HCT116 (cell line): Measurements from ENCODE around the gene GPR157. TPM values are rescaled to one million over a fixed set of nuclear protein-coding genes. Genes with fewer than 3 reads are reported as not detected.
"Not testable (repeated sequence)": the region's sequence is repeated elsewhere in the genome, so short reads cannot be mapped to it uniquely, and the experiment has no call there.

Source experiments
- ATAC-seq: fragments of 200-7000 bp; cut with Tn5 transposase; 2 replicates; pipeline ENCODE4 v1.9.1; 2020; ENCODE audit warnings: mild to moderate bottlenecking, moderate library complexity
- BruUV-seq: library from RNA; stranded (reverse); fragments of 400-500 nt; replicated peaks from 2 replicates; lab custom pipeline; 2021; lab: Mats Ljungman, UMichigan
- CTCF ChIA-PET: fragments of 300-600 bp; sonication (Branson Sonifier 250); formaldehyde crosslinking; loops from one replicate; lab custom pipeline; 2021; ENCODE audit warnings: antibody characterized with exemption; lab: Charles Lee
- POLR2A ChIA-PET: fragments of 300-600, 350-600 bp; sonication (Branson Sonifier 250); formaldehyde crosslinking; loops from one replicate; lab custom pipeline; 2021; ENCODE audit warnings: antibody characterized with exemption; lab: Charles Lee
- RAD21 ChIA-PET, 2 experiments: fragments of 300-600 bp; sonication (Branson Sonifier 250); formaldehyde crosslinking; loops; one replicate each; lab custom pipeline; 2023; ENCODE audit warnings: low total read pairs in 2 of 2; ENCODE audit not compliant: uncharacterized antibody in 2 of 2, unreplicated experiment in 2 of 2, low non-redundant PET in 1 of 2; lab: Charles Lee
- DNase-seq: peaks from one replicate; pipeline ENCODE4 v3.0.0-alpha.2; 2010; ENCODE audit warnings: low read depth, low spot score
- H2AFZ ChIP-seq: fragments of 200-600 bp; shearing (Covaris generic), sonication (generic); 2 replicates; pipeline ENCODE4 v1.6.1; 2017; ENCODE audit warnings: low read depth, mixed run types, mixed read lengths, antibody characterized with exemption, low read length; ENCODE audit not compliant: poor library complexity, severe bottlenecking
- H3K27ac ChIP-seq: 2 replicates; pipeline ENCODE4 v1.5.1; 2012; ENCODE audit warnings: low read depth, low read length
- H3K27me3 ChIP-seq: fragments of 200-600 bp; sonication (generic); 2 replicates; pipeline ENCODE4 v1.6.1; 2016; ENCODE audit warnings: mixed run types, low read length, mixed read lengths; ENCODE audit not compliant: insufficient read depth
- H3K36me3 ChIP-seq, 2 experiments: fragments of 200-500 bp in 1 of 2; fragments of 200-600 bp in 1 of 2; sonication (Bioruptor generic) in 1 of 2; sonication (generic) in 1 of 2; 2 replicates each; pipeline versions ENCODE4 v1.5.1 to v1.6.1; 2014 to 2016; ENCODE audit warnings: low read length in 2 of 2, inconsistent platforms in 1 of 2, mixed read lengths in 1 of 2, mixed run types in 1 of 2; ENCODE audit not compliant: insufficient read depth in 2 of 2, control insufficient read depth in 1 of 2
- H3K4me1 ChIP-seq, 2 experiments: fragments of 200-600 bp in 1 of 2; sonication (generic) in 1 of 2; 2 replicates each; pipeline versions ENCODE4 v1.5.1 to v1.6.1; 2012 to 2017; ENCODE audit warnings: low read length in 2 of 2, inconsistent platforms in 1 of 2, mild to moderate bottlenecking in 1 of 2, mixed read lengths in 1 of 2, mixed run types in 1 of 2, moderate library complexity in 1 of 2; ENCODE audit not compliant: insufficient read depth in 2 of 2, control insufficient read depth in 1 of 2
- H3K4me2 ChIP-seq: fragments of 200-600 bp; sonication (generic); 2 replicates; pipeline ENCODE4 v1.6.1; 2017; ENCODE audit warnings: mixed run types, low read length, mixed read lengths
- H3K4me3 ChIP-seq, 2 experiments: fragments of 200-600 bp in 1 of 2; sonication (generic) in 1 of 2; replicated peaks in 1 of 2; 2 replicates each; pipeline ENCODE4 v1.5.1; 2011 to 2016; ENCODE audit warnings: low read length in 2 of 2, control low read depth in 1 of 2, low read depth in 1 of 2, mild to moderate bottlenecking in 1 of 2, mixed read lengths in 1 of 2, mixed run types in 1 of 2
- H3K79me2 ChIP-seq: fragments of 200-600 bp; sonication (generic); 2 replicates; pipeline ENCODE4 v1.6.1; 2017; ENCODE audit warnings: mild to moderate bottlenecking, mixed run types, low read length, moderate library complexity, mixed read lengths; ENCODE audit not compliant: insufficient read depth
- H3K9ac ChIP-seq: fragments of 200-600 bp; sonication (generic); 2 replicates; pipeline ENCODE4 v1.6.1; 2016; ENCODE audit warnings: low read length, mixed read lengths
- H3K9me2 ChIP-seq: fragments of 200-600 bp; sonication (generic), shearing (Covaris generic); 2 replicates; pipeline ENCODE4 v1.6.1; 2017; ENCODE audit warnings: mixed run types, mild to moderate bottlenecking, moderate library complexity; ENCODE audit not compliant: insufficient read depth
- H3K9me3 ChIP-seq, 2 experiments: fragments of 200-500 bp in 1 of 2; fragments of 200-600 bp in 1 of 2; sonication (Bioruptor generic) in 1 of 2; sonication (generic) in 1 of 2; 2 replicates each; pipeline ENCODE4 v1.6.1; 2014 to 2017; ENCODE audit warnings: low read length in 2 of 2, mixed read lengths in 2 of 2, inconsistent platforms in 1 of 2, low read depth in 1 of 2, mild to moderate bottlenecking in 1 of 2, mixed run types in 1 of 2, moderate library complexity in 1 of 2; ENCODE audit not compliant: control insufficient read depth in 1 of 2, insufficient read depth in 1 of 2
- H4K20me1 ChIP-seq: fragments of 200-600 bp; sonication (generic), shearing (Covaris generic); 2 replicates; pipeline ENCODE4 v1.6.1; 2017; ENCODE audit warnings: mixed run types, mild to moderate bottlenecking, moderate library complexity; ENCODE audit not compliant: insufficient read depth
- ATF3 ChIP-seq: IDR thresholded peaks from 2 replicates; pipeline ENCODE4 v1.6.1; 2012
- CBX3 ChIP-seq: IDR thresholded peaks from 2 replicates; pipeline ENCODE4 v1.6.1; 2012; ENCODE audit warnings: low read depth
- CTCF ChIP-seq, 3 experiments: fragments of 200-600 bp in 1 of 3; sonication (generic) in 1 of 3; IDR thresholded peaks in 2 of 3; conservative IDR thresholded peaks in 1 of 3; 2 replicates each; pipeline ENCODE4 v1.5.1; 2012 to 2017; ENCODE audit warnings: low read depth in 2 of 3, low read length in 2 of 3, antibody characterized with exemption in 1 of 3, borderline replicate concordance in 1 of 3, control low read depth in 1 of 3, mild to moderate bottlenecking in 1 of 3, mixed read lengths in 1 of 3, mixed run types in 1 of 3, moderate library complexity in 1 of 3; ENCODE audit not compliant: insufficient read depth in 1 of 3
- MAX ChIP-seq: IDR thresholded peaks from 2 replicates; pipeline ENCODE4 v1.6.1; 2012
- RAD21 ChIP-seq: IDR thresholded peaks from 2 replicates; pipeline ENCODE4 v1.6.1; 2012; ENCODE audit warnings: low read depth, mild to moderate bottlenecking
- intact Hi-C: fragments of 100-400 bp; cut with micrococcal nuclease; formaldehyde crosslinking; loops from 2 replicates; pipeline ENCODE4 v1.10.0; 2022
- total RNA-seq: library from RNA; stranded (reverse); gene quantifications from one replicate; pipeline ENCODE4 v1.2.1, GENCODE V29; 2021; ENCODE audit not compliant: unreplicated experiment

GPR157 gene
- total RNA-seq, 1 experiment from 2014 or later = 7.7 TPM

- TF ChIP-seq CTCF (IDR thresholded peaks at IDR 0.05 in 2 of 3, conservative IDR thresholded peaks at IDR 0.05 in 1 of 3; ENCODE audit: borderline replicate concordance in 1 of 3, insufficient read depth in 1 of 3, low read depth in 2 of 3, low read length in 2 of 3) (no peak), RAD21 (no peak), CBX3 (no peak), MAX (no peak)
- TF ChIP-seq, all 23 proteins: peak for 0
Observed at GRCh38 chr1:9097947-9098705, 30.8 kb downstream of the GPR157 start (continued).

- BruUV-seq = no TSS peak
- Histone ChIP-seq H3K4me2 (no peak overlapping the region), H2AFZ (no peak overlapping the region), H3K79me2 (no peaks in the 10 kb centered on the region), H3K9me2 (no peaks in the 10 kb centered on the region), H3K27ac (no peak overlapping the region), H3K27me3 (no peaks in the 10 kb centered on the region; the same call in 1 of the 2 replicates), H3K4me3 (no peak overlapping the region), H3K36me3 (no peaks in the 10 kb centered on the region), H4K20me1 (no peaks in the 10 kb centered on the region), H3K9me3 (no peaks in the 10 kb centered on the region), H3K4me1 (no peaks in the 10 kb centered on the region), H3K9ac (no peak overlapping the region)
- ChIA-PET RAD21 (no interaction called here), CTCF (interaction anchor here (0.7 kb wide), 1 partner anchor 14 kb away, joined by 4 read pairs; no protein-coding TSS in a partner anchor), POLR2A (no interaction called here)
- intact Hi-C loops = no loop called here
- ATAC-seq (no peak), DNase-seq (no peak)
- no peak for TF ChIP-seq ATF3
Observed at GRCh38 chr1:9095818-9096217, 33.1 kb downstream of the GPR157 start.

- H3K9me2 ChIP-seq, H4K20me1 ChIP-seq, H3K36me3 ChIP-seq, BruUV-seq, POLR2A ChIA-PET, H3K9me3 ChIP-seq, H2AFZ ChIP-seq, ATAC-seq, H3K4me1 ChIP-seq, CTCF ChIA-PET, H3K4me3 ChIP-seq, H3K27ac ChIP-seq, H3K4me2 ChIP-seq, H3K9ac ChIP-seq, RAD21 ChIA-PET, H3K27me3 ChIP-seq, intact Hi-C loops, H3K79me2 ChIP-seq, DNase-seq: not testable (repeated sequence)
Observed at GRCh38 chr1:9093996-9094595, 34.8 kb downstream of the GPR157 start.
